ENCODE measurements around the gene DMXL2.
"Not testable (repeated sequence)": the region's sequence is repeated elsewhere in the genome, so short reads cannot be mapped to it uniquely, and the experiment has no call there.

Gene DMXL2

GRCh38 chr15:51625236-51625635 lies 2.7 kb upstream of the DMXL2 start:
- no peak for DNase-seq

- DNase-seq: no peak
Observed at GRCh38 chr15:51624022-51624421, 1.5 kb upstream of the DMXL2 start.

GRCh38 chr15:51623386-51623938 lies 891 bp upstream of the DMXL2 start:
- DNase-seq: no peak

- DNase-seq: peak in 53 of 58 donors; percentile 18 to 79 (median 53)
Observed at GRCh38 chr15:51621936-51622603, 501 bp downstream of the DMXL2 start.

GRCh38 chr15:51621155-51621765 lies 1.3 kb downstream of the DMXL2 start:
- DNase-seq: no peak

- peak in 1 of 58 donors; percentile 8 for DNase-seq
Observed at GRCh38 chr15:51620641-51621040, 1.9 kb downstream of the DMXL2 start.

- no peak for DNase-seq
Observed at GRCh38 chr15:51620122-51620521, 2.4 kb downstream of the DMXL2 start.

GRCh38 chr15:51619331-51620035 lies 3.1 kb downstream of the DMXL2 start:
- DNase-seq: peak in 1 of 58 donors; percentile 1

GRCh38 chr15:51617886-51618285 lies 4.7 kb downstream of the DMXL2 start:
- DNase-seq: no peak

- no peak for DNase-seq
Observed at GRCh38 chr15:51613951-51614350, 8.6 kb downstream of the DMXL2 start.

- DNase-seq: not testable (repeated sequence)
Observed at GRCh38 chr15:51612669-51613068, 9.9 kb downstream of the DMXL2 start.

GRCh38 chr15:51603462-51603948 lies 19.1 kb downstream of the DMXL2 start:
- not testable (repeated sequence) for DNase-seq

GRCh38 chr15:51603002-51603401 lies 19.6 kb downstream of the DMXL2 start:
- no peak for DNase-seq

- no peak for DNase-seq
Observed at GRCh38 chr15:51602484-51602883, 20.1 kb downstream of the DMXL2 start.

GRCh38 chr15:51601801-51602200 lies 20.8 kb downstream of the DMXL2 start:
- no peak for DNase-seq

GRCh38 chr15:51600114-51600513 lies 22.5 kb downstream of the DMXL2 start:
- DNase-seq: no peak

GRCh38 chr15:51589881-51590568 lies 32.5 kb downstream of the DMXL2 start:
- no peak for DNase-seq

- no peak for DNase-seq
Observed at GRCh38 chr15:51588966-51589365, 33.6 kb downstream of the DMXL2 start.

- no peak for DNase-seq
Observed at GRCh38 chr15:51585986-51586385, 36.6 kb downstream of the DMXL2 start.

GRCh38 chr15:51580982-51581381 lies 41.6 kb downstream of the DMXL2 start:
- no peak for DNase-seq

GRCh38 chr15:51580385-51580784 lies 42.2 kb downstream of the DMXL2 start:
- no peak for DNase-seq

Data from anterior cingulate cortex (tissue), 58 donors.